GM19043 (cell line): ENCODE measurements around the gene ITPKC.

Experiments used
- ATAC-seq: cut with Tn5 transposase; IDR thresholded peaks from one replicate; pipeline ENCODE4 v1.9.1; 2021; ENCODE audit warnings: low read depth; ENCODE audit not compliant: unreplicated experiment

The ITPKC gene

GRCh38 chr19:40739030-40739839 is 22.3 kb downstream of the ITPKC start:
- ATAC-seq = no peak

GRCh38 chr19:40739871-40740703 is 23.2 kb downstream of the ITPKC start:
- ATAC-seq = no peak

- ATAC-seq = no peak
Observed at GRCh38 chr19:40740747-40741146, 23.8 kb downstream of the ITPKC start.

- ATAC-seq = no peak
Observed at GRCh38 chr19:40741527-40742390, 24.8 kb downstream of the ITPKC start.

- ATAC-seq = no peak
Observed at GRCh38 chr19:40742477-40742876, 25.6 kb downstream of the ITPKC start.

GRCh38 chr19:40742886-40743285 is 26.0 kb downstream of the ITPKC start:
- no peak for ATAC-seq

GRCh38 chr19:40743926-40744325 is 27.0 kb downstream of the ITPKC start:
- no peak for ATAC-seq

GRCh38 chr19:40744554-40745401 is 27.9 kb downstream of the ITPKC start:
- ATAC-seq = no peak

- ATAC-seq = no peak
Observed at GRCh38 chr19:40745402-40745780, 28.5 kb downstream of the ITPKC start.

DNA sequence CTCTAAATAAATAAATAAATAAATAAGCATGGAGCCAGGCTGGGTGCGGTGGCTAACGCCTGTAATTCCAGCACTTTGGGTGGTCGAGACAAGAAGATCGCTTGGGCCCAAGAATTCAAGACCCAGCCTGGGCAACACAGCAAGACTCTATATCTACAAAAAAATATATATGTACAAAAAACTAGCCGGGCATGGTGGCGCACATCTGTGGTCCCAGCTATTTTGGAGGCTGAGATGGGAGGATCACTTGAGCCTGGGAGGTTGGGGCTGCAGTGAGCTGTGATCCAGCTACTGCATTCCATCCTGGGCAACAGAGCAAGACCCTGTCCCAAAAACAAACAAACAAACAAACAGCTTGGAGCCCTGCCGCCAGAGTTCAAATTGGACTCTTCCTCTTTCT is 30.6 kb downstream of the ITPKC start:
- ATAC-seq = no peak

- peak; percentile 82 for ATAC-seq
Observed at GRCh38 chr19:40750058-40750873, 33.4 kb downstream of the ITPKC start, which contains the start of gene ACTMAP. Gene ACTMAP, minus strand, starts transcription at chr19:40750477. Its CDS starts 674 bp downstream, at chr19:40749803.

DNA sequence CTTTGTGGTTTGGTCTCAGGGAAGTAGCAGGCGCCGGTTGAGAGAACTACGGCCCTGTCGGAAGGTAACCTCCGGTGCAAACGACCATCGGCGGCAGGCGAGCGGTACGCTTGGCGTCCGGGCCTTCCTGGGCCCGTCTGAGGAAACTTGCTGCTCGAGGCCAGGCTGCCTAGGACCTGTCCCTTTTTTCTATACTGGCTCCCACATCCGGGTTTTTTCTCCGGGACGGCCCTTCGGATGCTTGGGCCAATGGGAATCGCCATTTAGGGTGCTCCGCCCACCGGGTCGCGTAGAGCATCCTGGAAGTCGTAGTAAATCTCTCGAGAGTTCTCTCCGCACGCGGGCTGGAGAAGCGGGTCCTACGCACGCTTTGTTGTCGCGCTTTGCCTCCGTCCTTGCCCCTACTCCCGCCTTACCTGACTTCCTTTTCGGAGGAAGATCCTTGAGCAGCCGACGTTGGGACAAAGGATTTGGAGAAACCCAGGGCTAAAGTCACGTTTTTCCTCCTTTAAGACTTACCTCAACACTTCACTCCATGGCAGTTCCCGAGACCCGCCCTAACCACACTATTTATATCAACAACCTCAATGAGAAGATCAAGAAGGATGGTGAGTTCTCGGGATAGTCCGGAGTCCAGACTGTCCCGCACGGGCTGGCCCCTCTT is 34.1 kb downstream of the ITPKC start, which contains the start of gene SNRPA:
SNRPA (plus strand) TSS at position 330 of the 664 bp plus-strand sequence; CDS start at position 536, 206 bp downstream.
- peak; percentile 53 for ATAC-seq

GRCh38 chr19:40752257-40752781 is 35.4 kb downstream of the ITPKC start:
- ATAC-seq = no peak

DNA sequence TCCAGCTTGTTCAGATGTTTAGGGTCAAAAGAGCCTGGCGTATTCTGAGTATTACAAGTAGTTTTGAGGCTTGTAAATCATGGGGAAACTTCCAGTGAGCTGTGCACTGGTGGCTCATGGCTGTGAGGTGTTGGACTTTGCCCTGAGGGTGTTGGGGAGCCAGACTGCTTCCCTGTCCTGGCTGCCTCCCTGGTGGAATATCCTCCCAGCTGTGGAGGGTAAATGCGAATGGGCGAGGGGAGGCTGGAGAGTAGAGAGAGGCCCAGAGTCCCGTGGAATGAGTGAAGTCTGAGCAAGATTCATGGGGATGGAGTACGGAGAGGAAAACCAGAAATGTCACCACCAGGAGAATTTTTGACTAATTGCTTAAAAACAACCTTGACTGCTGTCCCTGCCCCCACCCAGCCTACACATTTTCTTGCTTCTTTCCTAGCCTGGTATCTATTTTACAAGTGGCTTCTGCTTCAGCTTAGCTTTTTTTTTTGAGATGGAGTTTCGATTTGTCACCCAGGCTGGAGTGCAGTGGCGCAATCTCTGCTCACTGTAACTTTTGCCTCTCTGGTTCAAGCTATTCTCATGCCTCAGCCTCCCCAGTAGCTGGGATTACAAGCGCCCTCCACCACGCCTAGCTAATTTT is 37.8 kb downstream of the ITPKC start:
- ATAC-seq = no peak

DNA sequence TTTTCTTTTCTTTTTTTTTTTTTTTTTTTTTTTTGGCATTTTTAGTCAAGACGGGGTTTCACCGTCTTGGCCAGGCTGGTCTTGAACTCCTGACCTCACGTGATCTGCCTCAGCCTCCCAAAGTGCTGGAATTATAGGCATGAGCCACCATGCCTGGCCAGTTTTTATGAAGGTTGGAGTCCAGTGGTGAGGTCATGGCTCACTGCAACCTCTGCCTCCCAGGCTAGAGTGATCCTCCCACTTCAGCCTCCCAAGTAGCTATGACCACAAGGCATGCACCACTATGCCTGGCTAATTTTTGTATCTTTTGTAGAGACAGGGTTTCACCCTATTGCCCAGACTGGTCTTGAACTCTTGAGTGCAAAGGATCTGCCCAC is 38.3 kb downstream of the ITPKC start:
- no peak for ATAC-seq

DNA sequence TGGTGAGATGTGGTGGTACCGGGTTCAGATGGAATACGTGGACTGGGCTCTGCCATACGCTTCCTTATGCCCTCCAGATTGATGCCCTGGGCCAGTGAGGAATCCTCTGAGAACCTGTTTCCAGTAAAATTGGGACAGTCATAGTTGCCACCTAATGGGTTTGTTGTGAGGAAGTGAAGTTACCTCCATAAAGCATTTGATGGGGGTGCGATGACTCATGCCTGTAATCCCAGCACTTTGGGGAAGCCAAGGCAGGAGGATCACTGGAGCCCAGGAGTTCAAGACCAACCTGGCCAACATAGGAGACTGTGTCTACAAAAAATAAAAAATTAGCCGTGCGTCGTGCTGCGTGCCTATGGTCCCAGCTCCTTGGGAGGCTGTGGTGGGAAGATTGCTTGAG is 38.9 kb downstream of the ITPKC start:
- no peak for ATAC-seq

GRCh38 chr19:40756502-40757110 is 39.7 kb downstream of the ITPKC start:
- no peak for ATAC-seq
